Caco-2 (cell line): Measurements from ENCODE around the gene TNFSF9. TPM values are rescaled to one million over a fixed set of nuclear protein-coding genes. Genes with fewer than 3 reads are reported as not detected.

Source experiments
- total RNA-seq: library from RNA; stranded (reverse); gene quantifications from 2 replicates; pipeline ENCODE4 v1.2.3, GENCODE V29; 2022

The TNFSF9 gene
- total RNA-seq, 1 experiment from 2014 or later = 0.77 TPM

Other genes starting within 250 kb of the TNFSF9 start
- not detected in 2 replicates for gene ACER1, start 197.4 kb upstream of the TNFSF9 start, total RNA-seq
- gene CLPP, start 169.5 kb upstream of the TNFSF9 start, total RNA-seq = 86.8 and 93.5 TPM in 2 replicates
- 55.5 and 70.0 TPM in 2 replicates for gene ALKBH7, start 158.2 kb upstream of the TNFSF9 start, total RNA-seq
- gene PSPN, start 155.1 kb upstream of the TNFSF9 start, total RNA-seq = 2.9 and 3.4 TPM in 2 replicates
- 66.6 and 77.4 TPM in 2 replicates for gene GTF2F1, start 137.9 kb upstream of the TNFSF9 start, total RNA-seq
- 589 and 610 TPM in 2 replicates for gene KHSRP, start 106.2 kb upstream of the TNFSF9 start, total RNA-seq
- 0.23 TPM in 1 of 2 replicates, not detected in the other for gene SLC25A41, start 97.3 kb upstream of the TNFSF9 start, total RNA-seq
- gene SLC25A23, start 71.2 kb upstream of the TNFSF9 start, total RNA-seq = 70.5 and 73.5 TPM in 2 replicates
- 53.9 and 54.5 TPM in 2 replicates for gene CRB3, start 66.8 kb upstream of the TNFSF9 start, total RNA-seq
- 3.5 and 4.4 TPM in 2 replicates for gene DENND1C, start 49.2 kb upstream of the TNFSF9 start, total RNA-seq
- 3.8 and 6.0 TPM in 2 replicates for gene TUBB4A, start 28.7 kb upstream of the TNFSF9 start, total RNA-seq
- not detected in 2 replicates for gene CD70, start 60.1 kb downstream of the TNFSF9 start, total RNA-seq
- gene TNFSF14, start 139.1 kb downstream of the TNFSF9 start, total RNA-seq = not detected in 2 replicates
- gene C3, start 189.6 kb downstream of the TNFSF9 start, total RNA-seq = 19.3 and 21.7 TPM in 2 replicates
- gene GPR108, start 206.6 kb downstream of the TNFSF9 start, total RNA-seq = 48.9 and 53.6 TPM in 2 replicates
- 106 and 107 TPM in 2 replicates for gene TRIP10, start 208.7 kb downstream of the TNFSF9 start, total RNA-seq
- gene SH2D3A, start 236.4 kb downstream of the TNFSF9 start, total RNA-seq = 20.5 and 24.5 TPM in 2 replicates
- not detected in 2 replicates for gene VAV1, start 241.7 kb downstream of the TNFSF9 start, total RNA-seq